ENCODE results near the gene AMOTL1. TPM values are rescaled to one million over a fixed set of nuclear protein-coding genes. Genes with fewer than 3 reads are reported as not detected.

The AMOTL1 gene
- total RNA-seq, 4 donors from 2014 or later: 34.1 to 51.2 (median 41.0) TPM

- intact Hi-C loops (cut with DNase I): no loop called here
- no peak for DNase-seq
- TF ChIP-seq POLR2A (IDR thresholded peaks at IDR 0.05) (no peak), CTCF (IDR thresholded peaks at IDR 0.05) (no peak)
- H3K27me3 ChIP-seq: no peaks in the 10 kb centered on the region
- no peaks in the 10 kb centered on the region for H3K4me1 ChIP-seq
- no peak overlapping the region for H3K4me3 ChIP-seq (replicated peaks in 1 of 3)
- WGBS, 2 donors: 92 to 93% methylated on average over 11 of the region's 11 CpGs
- no peak overlapping the region for H3K27ac ChIP-seq
- H3K36me3 ChIP-seq: peaks cover 6% of the 10 kb centered on the region in 2 donors
- no peaks in the 10 kb centered on the region for H3K9me3 ChIP-seq
These were observed 109.5 kb downstream of the AMOTL1 start for GRCh38 chr11:94877443-94878200.

GRCh38 chr11:94879006-94879405, 110.8 kb downstream of the AMOTL1 start:
- no peak overlapping the region for H3K4me3 ChIP-seq (replicated peaks in 1 of 3)
- TF ChIP-seq POLR2A (IDR thresholded peaks at IDR 0.05): no peak
- TF ChIP-seq CTCF (IDR thresholded peaks at IDR 0.05): no peak
- WGBS, 2 donors: 98 to 99% methylated on average over 2 of the region's 2 CpGs
- H3K9me3 ChIP-seq: no peaks in the 10 kb centered on the region
- peaks cover 5 to 6% of the 10 kb centered on the region in 2 donors for H3K36me3 ChIP-seq
- DNase-seq: no peak
- H3K27ac ChIP-seq: no peak overlapping the region
- no peaks in the 10 kb centered on the region for H3K4me1 ChIP-seq
- intact Hi-C loops (cut with DNase I): no loop called here
- H3K27me3 ChIP-seq: no peaks in the 10 kb centered on the region

GRCh38 chr11:94880216-94880615, 112.1 kb downstream of the AMOTL1 start:
- Histone ChIP-seq H3K4me3 (replicated peaks in 1 of 3) (no peak overlapping the region), H3K4me1 (no peaks in the 10 kb centered on the region), H3K27me3 (no peaks in the 10 kb centered on the region), H3K27ac (no peak overlapping the region), H3K9me3 (no peaks in the 10 kb centered on the region), H3K36me3 (peaks cover 3 to 6% of the 10 kb centered on the region in 2 donors)
- DNase-seq: no peak
- WGBS, 2 donors: 96 to 98% methylated on average over 4 of the region's 4 CpGs
- TF ChIP-seq POLR2A (IDR thresholded peaks at IDR 0.05) (no peak), CTCF (IDR thresholded peaks at IDR 0.05) (no peak)
- intact Hi-C loops (cut with DNase I): no loop called here

GRCh38 chr11:94882931-94883330, 114.8 kb downstream of the AMOTL1 start:
- intact Hi-C loops (cut with DNase I): no loop called here
- 90 to 100% methylated on average over 2 of the region's 2 CpGs for WGBS, 2 donors

More at GRCh38 chr11:94882931-94883330, 114.8 kb downstream of the AMOTL1 start:
- TF ChIP-seq CTCF (IDR thresholded peaks at IDR 0.05) (no peak), POLR2A (IDR thresholded peaks at IDR 0.05) (no peak)
- Histone ChIP-seq H3K4me1 (no peaks in the 10 kb centered on the region), H3K36me3 (no peaks in the 10 kb centered on the region), H3K4me3 (replicated peaks in 1 of 3) (no peak overlapping the region), H3K27ac (no peak overlapping the region), H3K27me3 (no peaks in the 10 kb centered on the region), H3K9me3 (no peaks in the 10 kb centered on the region)
- DNase-seq: no peak
